GM19397 (cell line): Measurements from ENCODE around the gene P2RX7.
"Not testable (repeated sequence)": the region's sequence is repeated elsewhere in the genome, so short reads cannot be mapped to it uniquely, and the experiment has no call there.

Experiments used
- ATAC-seq: cut with Tn5 transposase; IDR thresholded peaks from one replicate; pipeline ENCODE4 v1.9.1; 2021; ENCODE audit warnings: mild to moderate bottlenecking, moderate library complexity; ENCODE audit not compliant: unreplicated experiment

P2RX7 gene

GRCh38 chr12:121170151-121170550 is 37.5 kb downstream of the P2RX7 start:
- ATAC-seq = no peak

GRCh38 chr12:121170611-121171260 is 38.1 kb downstream of the P2RX7 start:
- ATAC-seq = no peak

GRCh38 chr12:121172145-121172544 is 39.5 kb downstream of the P2RX7 start:
- ATAC-seq = no peak

- ATAC-seq = no peak
Measured at GRCh38 chr12:121175383-121176119, 42.9 kb downstream of the P2RX7 start.

- no peak for ATAC-seq
Measured at GRCh38 chr12:121176826-121177529, 44.3 kb downstream of the P2RX7 start.

- ATAC-seq = no peak
Measured at GRCh38 chr12:121181181-121181580, 48.5 kb downstream of the P2RX7 start.

- ATAC-seq = no peak
Measured at GRCh38 chr12:121182222-121182893, 49.7 kb downstream of the P2RX7 start.

- no peak for ATAC-seq
Measured at GRCh38 chr12:121184425-121184824, 51.7 kb downstream of the P2RX7 start.

- no peak for ATAC-seq
Measured at GRCh38 chr12:121184984-121185889, 52.6 kb downstream of the P2RX7 start.

GRCh38 chr12:121186826-121187225 is 54.1 kb downstream of the P2RX7 start:
- ATAC-seq = no peak

GRCh38 chr12:121187501-121187900 is 54.8 kb downstream of the P2RX7 start:
- no peak for ATAC-seq

GRCh38 chr12:121188227-121188626 is 55.6 kb downstream of the P2RX7 start:
- no peak for ATAC-seq

GRCh38 chr12:121189131-121189530 is 56.5 kb downstream of the P2RX7 start:
- no peak for ATAC-seq

GRCh38 chr12:121189619-121190155 is 57.0 kb downstream of the P2RX7 start:
- ATAC-seq = no peak

- no peak for ATAC-seq
Measured at GRCh38 chr12:121190523-121191031, 57.9 kb downstream of the P2RX7 start.

GRCh38 chr12:121191151-121191550 is 58.5 kb downstream of the P2RX7 start:
- ATAC-seq = no peak

- no peak for ATAC-seq
Measured at GRCh38 chr12:121196902-121197301, 64.2 kb downstream of the P2RX7 start.

- no peak for ATAC-seq
Measured at GRCh38 chr12:121198949-121199348, 66.3 kb downstream of the P2RX7 start.

- ATAC-seq = not testable (repeated sequence)
Measured at GRCh38 chr12:121201140-121201539, 68.5 kb downstream of the P2RX7 start.
